Endothelial cell of umbilical vein (primary cell): ENCODE results near the gene HOXA11. TPM values are rescaled to one million over a fixed set of nuclear protein-coding genes. Genes with fewer than 3 reads are reported as not detected.

ENCODE experiments used
- BruUV-seq: library from RNA; stranded (reverse); fragments of 400-500 nt; replicated peaks from 2 replicates; lab custom pipeline; 2021; lab: Mats Ljungman, UMichigan
- CTCF ChIA-PET: fragments of 300-600, 350-600 bp; sonication (Branson Sonifier 250); formaldehyde crosslinking; loops from one replicate; lab custom pipeline; 2021; ENCODE audit warnings: antibody characterized with exemption, inconsistent platforms; lab: Charles Lee
- POLR2A ChIA-PET: fragments of 300-600, 350-600 bp; sonication (Branson Sonifier 250); formaldehyde crosslinking; loops from one replicate; lab custom pipeline; 2021; ENCODE audit warnings: antibody characterized with exemption, inconsistent platforms; lab: Charles Lee
- DNase-seq: peaks from one replicate; pipeline ENCODE4 v3.0.0-alpha.2; 2011; ENCODE audit warnings: low read depth, low spot score
- FAIRE-seq: peaks from 2 replicates; lab custom pipeline; 2011; peaks lifted over from hg19 to GRCh38; lab: Jason Lieb, UNC
- H2AFZ ChIP-seq: 2 replicates; pipeline ENCODE4 v1.6.0; 2012; ENCODE audit warnings: low read depth, low read length, control low read depth, inconsistent platforms
- H3K27ac ChIP-seq: 2 replicates; pipeline ENCODE4 v1.5.1; 2011; ENCODE audit warnings: low read depth, mild to moderate bottlenecking, control low read depth, low read length, moderate library complexity; ENCODE audit not compliant: insufficient read depth
- H3K27me3 ChIP-seq, 2 experiments: 2 replicates each; pipeline versions ENCODE4 v1.6.0 to v1.6.1; 2011; ENCODE audit warnings: low read length in 2 of 2, mixed read lengths in 1 of 2; ENCODE audit not compliant: control insufficient read depth in 2 of 2, insufficient read depth in 2 of 2
- H3K36me3 ChIP-seq, 2 experiments: 2 replicates in 1 of 2; 3 replicates in 1 of 2; pipeline ENCODE4 v1.5.1; 2011; ENCODE audit warnings: low read length in 2 of 2, mild to moderate bottlenecking in 1 of 2, moderate library complexity in 1 of 2; ENCODE audit not compliant: control insufficient read depth in 2 of 2, insufficient read depth in 2 of 2; ENCODE audit errors: extremely low read depth in 1 of 2
- H3K4me1 ChIP-seq: 3 replicates; pipeline ENCODE4 v1.5.1; 2011; ENCODE audit warnings: mild to moderate bottlenecking, low read length; ENCODE audit not compliant: control insufficient read depth, insufficient read depth; ENCODE audit errors: extremely low read depth
- H3K4me2 ChIP-seq: 2 replicates; pipeline ENCODE4 v1.6.1; 2011; ENCODE audit warnings: low read length, control low read depth, mixed read lengths; ENCODE audit not compliant: insufficient read depth
- H3K4me3 ChIP-seq, 3 experiments: fragments of 200-600 bp in 1 of 3; sonication (generic), shearing (Covaris generic) in 1 of 3; replicated peaks in 1 of 3; 2 replicates each; pipeline ENCODE4 v1.5.1; 2011 to 2016; ENCODE audit warnings: control low read depth in 3 of 3, low read length in 3 of 3, mild to moderate bottlenecking in 2 of 3, inconsistent platforms in 1 of 3, low read depth in 1 of 3, moderate library complexity in 1 of 3; ENCODE audit not compliant: insufficient read depth in 1 of 3
- H3K79me2 ChIP-seq: 2 replicates; pipeline ENCODE4 v1.6.0; 2012; ENCODE audit warnings: low read length, inconsistent platforms; ENCODE audit not compliant: control insufficient read depth, insufficient read depth
- H3K9ac ChIP-seq: replicated peaks from 2 replicates; pipeline ENCODE3; 2011; ENCODE audit warnings: low read length, control low read depth; ENCODE audit not compliant: insufficient read depth; ENCODE audit errors: extremely low read depth
- H3K9me1 ChIP-seq: replicated peaks from 3 replicates; pipeline ENCODE4 v1.6.0; 2011; ENCODE audit warnings: mild to moderate bottlenecking, low read length; ENCODE audit not compliant: control insufficient read depth, insufficient read depth; ENCODE audit errors: extremely low read depth
- H3K9me3 ChIP-seq: replicated peaks from 2 replicates; pipeline ENCODE4 v1.5.1; 2012; ENCODE audit warnings: low read length, inconsistent platforms; ENCODE audit not compliant: control insufficient read depth, insufficient read depth
- H4K20me1 ChIP-seq: replicated peaks from 2 replicates; pipeline ENCODE3; 2011; ENCODE audit warnings: mild to moderate bottlenecking, low read length; ENCODE audit not compliant: control insufficient read depth, insufficient read depth; ENCODE audit errors: extremely low read depth
- FOS ChIP-seq: IDR thresholded peaks from 2 replicates; pipeline ENCODE4 v1.6.1; 2011; ENCODE audit warnings: mild to moderate bottlenecking, low read length, moderate library complexity, borderline replicate concordance; ENCODE audit not compliant: insufficient read depth
- JUN ChIP-seq: IDR thresholded peaks from 2 replicates; pipeline ENCODE4 v1.6.1; 2011; ENCODE audit warnings: borderline replicate concordance, low read depth; ENCODE audit not compliant: insufficient read length, insufficient read depth
- MAX ChIP-seq: IDR thresholded peaks from 2 replicates; pipeline ENCODE4 v1.6.1; 2011; ENCODE audit not compliant: insufficient read depth, insufficient read length
- POLR2A ChIP-seq: IDR thresholded peaks from 2 replicates; pipeline ENCODE4 v1.6.1; 2012; ENCODE audit warnings: low read depth, mild to moderate bottlenecking, control low read depth, low read length
- POLR2AphosphoS5 ChIP-seq: IDR thresholded peaks from 2 replicates; pipeline ENCODE4 v1.6.1; 2012; ENCODE audit warnings: low read depth, mild to moderate bottlenecking, control low read depth, low read length, moderate library complexity; ENCODE audit not compliant: insufficient read depth
- dilution Hi-C: fragments of 300-500 bp; cut with MboI; formaldehyde crosslinking; loops from one replicate; pipeline ENCODE4 v1.15.0; 2019; ENCODE audit warnings: low sequenced_read_pairs; ENCODE audit not compliant: extremely low pct_ligation_motif_present
- intact Hi-C: fragments of 100-400 bp; cut with micrococcal nuclease; formaldehyde crosslinking; loops from one replicate; pipeline ENCODE4 v1.10.0; 2022
- polyA plus RNA-seq, 4 experiments: library from polyadenylated mRNA; depleted of rRNA in 3 of 4; stranded (reverse) in 3 of 4; unstranded in 1 of 4; fragments of >200 nt; gene quantifications; 2 replicates each; pipeline versions ENCODE4 v1.2.1 to v1.2.3, GENCODE V29; 2011 to 2012; ENCODE audit warnings: missing spikeins in 1 of 4
- total RNA-seq: library from RNA; stranded (reverse); gene quantifications from 2 replicates; pipeline ENCODE4 v1.2.3, GENCODE V29; 2021

The HOXA11 gene
- total and polyA plus RNA-seq, 2 donors (not counting 3 experiments of a cell fraction or from before 2014, with no cell fraction given) = 10.4 to 16.7 TPM

- Histone ChIP-seq H4K20me1 (no peaks in the 10 kb centered on the region), H3K79me2 (peaks cover 93% of the 10 kb centered on the region), H2AFZ (no peak overlapping the region), H3K9me1 (no peaks in the 10 kb centered on the region), H3K4me1 (peaks cover 31% of the 10 kb centered on the region), H3K9ac (peak overlapping the region; percentile 85), H3K27ac (peak overlapping the region; percentile 91), H3K36me3 (peaks cover 3 to 7% of the 10 kb centered on the region in 2 experiments), H3K4me2 (peak overlapping the region; percentile 70), H3K9me3 (no peaks in the 10 kb centered on the region), H3K4me3 (peak overlapping the region; percentile 31 to 98 (median 63)), H3K27me3 (no peaks in the 10 kb centered on the region)
- CTCF ChIA-PET = interaction anchor here (0.8 to 7.4 kb wide), 12 partner anchors 8 to 931 kb away, joined by 3 to 42 read pairs (median 4); partner anchors contain the start of gene HOXA3
- dilution Hi-C loops (loop anchor here (10.0 to 25.0 kb wide), 3 partner anchors 311 to 979 kb away; no protein-coding TSS in a partner anchor), intact Hi-C loops (loop anchor here (1.0 to 2.0 kb wide), 4 partner anchors 8 to 63 kb away; partner anchors contain the start of genes HOXA10 and HOXA2)
- POLR2A ChIA-PET = interaction anchor here (0.9 to 1.8 kb wide), 6 partner anchors 11 to 55 kb away, joined by 3 to 8 read pairs (median 5); partner anchors contain the start of genes HOXA11, HOXA3 and HOXA5
- FAIRE-seq = no peak
- no peak for DNase-seq
- BruUV-seq = no TSS peak
- TF ChIP-seq POLR2A (no peak), POLR2AphosphoS5 (no peak), FOS (no peak), JUN (no peak), MAX (no peak)
Observed at GRCh38 chr7:27165996-27166530, 19.0 kb downstream of the HOXA11 start.
